Trophoblast cell (in vitro differentiated cells and primary cell): ENCODE measurements around the gene CGB2.
"Not testable (repeated sequence)": the region's sequence is repeated elsewhere in the genome, so short reads cannot be mapped to it uniquely, and the experiment has no call there.

Experiments used
- DNase-seq, 2 donors: peaks; one replicate each; pipeline ENCODE4 v3.0.0-alpha.2; 2016
- H2AFZ ChIP-seq: 2 replicates; pipeline ENCODE4 v1.6.1; 2013; ENCODE audit warnings: low read length, moderate library complexity, mild to moderate bottlenecking; ENCODE audit not compliant: insufficient read depth, poor library complexity
- H2AK5ac ChIP-seq: 2 replicates; pipeline ENCODE4 v1.6.1; 2013; ENCODE audit warnings: mild to moderate bottlenecking, low read length
- H2BK120ac ChIP-seq: 2 replicates; pipeline ENCODE4 v1.6.1; 2013; ENCODE audit warnings: low read length, mild to moderate bottlenecking, moderate library complexity; ENCODE audit not compliant: insufficient read depth, poor library complexity
- H2BK12ac ChIP-seq: 2 replicates; pipeline ENCODE4 v1.6.1; 2013; ENCODE audit warnings: mild to moderate bottlenecking, low read length, moderate library complexity
- H2BK5ac ChIP-seq: 2 replicates; pipeline ENCODE4 v1.6.1; 2013; ENCODE audit warnings: low read length, low read depth, moderate library complexity, mild to moderate bottlenecking; ENCODE audit not compliant: poor library complexity
- H3K14ac ChIP-seq: 2 replicates; pipeline ENCODE4 v1.6.1; 2013; ENCODE audit warnings: mild to moderate bottlenecking, low read length
- H3K18ac ChIP-seq: 2 replicates; pipeline ENCODE4 v1.6.1; 2013; ENCODE audit warnings: mild to moderate bottlenecking, low read length
- H3K23ac ChIP-seq: 2 replicates; pipeline ENCODE4 v1.6.1; 2013; ENCODE audit warnings: low read length
- H3K27ac ChIP-seq: 2 replicates; pipeline ENCODE4 v1.5.1; 2013; ENCODE audit warnings: low read depth, mild to moderate bottlenecking, inconsistent platforms, low read length, moderate library complexity
- H3K27me3 ChIP-seq: 2 replicates; pipeline ENCODE4 v1.6.1; 2013; ENCODE audit warnings: inconsistent platforms, mild to moderate bottlenecking, low read length, moderate library complexity; ENCODE audit not compliant: insufficient read depth
- H3K36me3 ChIP-seq, 2 experiments: 1 replicate in 1 of 2; 2 replicates in 1 of 2; pipeline ENCODE4 v1.6.1; 2013; ENCODE audit warnings: low read length in 2 of 2, mild to moderate bottlenecking in 2 of 2, moderate library complexity in 1 of 2; ENCODE audit not compliant: insufficient read depth in 2 of 2, control insufficient read depth in 1 of 2
- H3K4ac ChIP-seq: 2 replicates; pipeline ENCODE4 v1.6.1; 2013; ENCODE audit warnings: low read depth, mild to moderate bottlenecking, low read length, moderate library complexity
- H3K4me1 ChIP-seq, 2 experiments: 1 replicate in 1 of 2; 2 replicates in 1 of 2; pipeline ENCODE4 v1.6.1; 2013; ENCODE audit warnings: low read length in 2 of 2, mild to moderate bottlenecking in 2 of 2, moderate library complexity in 1 of 2; ENCODE audit not compliant: insufficient read depth in 2 of 2, control insufficient read depth in 1 of 2
- H3K4me2 ChIP-seq: 2 replicates; pipeline ENCODE4 v1.6.1; 2013; ENCODE audit warnings: inconsistent platforms, mild to moderate bottlenecking, low read length, moderate library complexity
- H3K4me3 ChIP-seq: 2 replicates; pipeline ENCODE4 v1.5.1; 2013; ENCODE audit warnings: mild to moderate bottlenecking, low read depth, low read length, inconsistent platforms
- H3K79me1 ChIP-seq: one replicate; pipeline ENCODE4 v1.6.1; 2013; ENCODE audit warnings: low read length
- H3K79me2 ChIP-seq: 2 replicates; pipeline ENCODE4 v1.6.1; 2013; ENCODE audit warnings: low read length, mild to moderate bottlenecking; ENCODE audit not compliant: control insufficient read depth, insufficient read depth, poor library complexity
- H3K9ac ChIP-seq: 2 replicates; pipeline ENCODE4 v1.6.1; 2013; ENCODE audit warnings: mild to moderate bottlenecking, low read length
- H3K9me3 ChIP-seq: 2 replicates; pipeline ENCODE4 v1.6.1; 2013; ENCODE audit warnings: low read depth, mild to moderate bottlenecking, control low read depth, inconsistent platforms, low read length; ENCODE audit not compliant: insufficient read depth
- H4K12ac ChIP-seq: 2 replicates; pipeline ENCODE4 v1.6.1; 2013; ENCODE audit warnings: low read depth, mild to moderate bottlenecking, low read length, moderate library complexity
- H4K8ac ChIP-seq: 2 replicates; pipeline ENCODE4 v1.6.1; 2013; ENCODE audit warnings: low read depth, mild to moderate bottlenecking, low read length, moderate library complexity
- H4K91ac ChIP-seq: one replicate; pipeline ENCODE4 v1.6.1; 2013; ENCODE audit warnings: low read depth, mild to moderate bottlenecking, low read length, moderate library complexity
- WGBS: extraction: QIAGEN DNeasy Blood & Tissue Kit; methylation state at CpG from one replicate; pipeline ENCODE4 v1.1.7; 2013; ENCODE audit warnings: missing lambda C conversion rate; ENCODE audit not compliant: insufficient read length, insufficient coverage; ENCODE audit errors: extremely low coverage; 5-methylcytosine and 5-hydroxymethylcytosine counted together

CGB2 gene

DNA sequence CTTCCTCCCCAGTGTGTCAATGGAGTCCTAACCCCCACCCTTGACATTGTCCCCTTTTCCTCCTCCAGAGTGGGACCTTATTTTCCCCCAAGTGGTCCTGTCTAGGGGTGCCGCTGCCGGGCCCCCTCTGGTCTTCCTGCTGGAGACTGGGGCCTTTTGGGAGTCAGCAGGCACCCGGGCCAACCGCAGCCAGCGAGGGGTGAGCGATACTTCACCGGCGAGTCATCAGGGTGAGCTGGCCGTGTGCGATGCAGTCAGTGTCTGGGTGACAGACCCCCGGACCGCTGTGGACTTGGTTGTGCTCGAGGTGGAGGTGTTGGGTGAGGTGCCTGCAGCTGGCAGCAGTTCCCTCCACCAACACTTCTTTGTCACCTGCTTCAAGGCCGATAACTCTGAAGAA is 1.9 kb upstream of the CGB2 start:
- not testable (repeated sequence) for H4K8ac ChIP-seq, H3K18ac ChIP-seq, H2BK12ac ChIP-seq, H3K14ac ChIP-seq, H3K9me3 ChIP-seq, DNase-seq, H2AFZ ChIP-seq, H3K27ac ChIP-seq, H3K4me1 ChIP-seq, H3K4me2 ChIP-seq, H3K27me3 ChIP-seq, H2BK5ac ChIP-seq, H3K23ac ChIP-seq, H3K4me3 ChIP-seq, H3K9ac ChIP-seq, H3K36me3 ChIP-seq, H3K4ac ChIP-seq, H3K79me2 ChIP-seq, H2BK120ac ChIP-seq, H4K91ac ChIP-seq, H4K12ac ChIP-seq, H3K79me1 ChIP-seq, H2AK5ac ChIP-seq
- no CpG with 5 or more reads among the region's 14 CpGs for WGBS

DNA sequence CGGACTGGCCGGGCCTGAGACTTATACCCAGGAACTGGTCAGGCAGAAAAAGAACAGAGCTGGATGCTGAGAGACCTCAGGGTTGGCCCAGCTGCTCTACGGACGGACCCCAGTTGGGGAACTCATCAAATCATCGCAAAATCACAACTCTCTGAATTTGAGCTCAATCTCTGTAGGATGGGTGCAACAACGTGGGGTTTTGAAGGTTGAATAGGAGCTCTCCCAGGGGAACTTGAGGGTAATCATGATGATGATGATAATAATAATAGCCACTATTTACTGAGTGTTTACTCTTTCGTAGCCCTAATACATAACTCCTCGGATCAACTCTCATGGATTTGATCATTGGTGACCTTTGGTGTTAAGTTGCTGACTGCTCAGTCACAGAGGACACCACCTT is 1.4 kb upstream of the CGB2 start:
- H3K4me2 ChIP-seq, H2BK12ac ChIP-seq, H3K9me3 ChIP-seq, H3K36me3 ChIP-seq, H3K79me2 ChIP-seq, H3K14ac ChIP-seq, H3K23ac ChIP-seq, H4K91ac ChIP-seq, H2AK5ac ChIP-seq, H2BK5ac ChIP-seq, H3K4me3 ChIP-seq, H2AFZ ChIP-seq, H4K8ac ChIP-seq, H3K4ac ChIP-seq, H4K12ac ChIP-seq, H3K27ac ChIP-seq, H3K18ac ChIP-seq, H3K4me1 ChIP-seq, H2BK120ac ChIP-seq, H3K9ac ChIP-seq, DNase-seq, H3K27me3 ChIP-seq, H3K79me1 ChIP-seq: not testable (repeated sequence)
- no CpG with 5 or more reads among the region's 8 CpGs for WGBS

DNA sequence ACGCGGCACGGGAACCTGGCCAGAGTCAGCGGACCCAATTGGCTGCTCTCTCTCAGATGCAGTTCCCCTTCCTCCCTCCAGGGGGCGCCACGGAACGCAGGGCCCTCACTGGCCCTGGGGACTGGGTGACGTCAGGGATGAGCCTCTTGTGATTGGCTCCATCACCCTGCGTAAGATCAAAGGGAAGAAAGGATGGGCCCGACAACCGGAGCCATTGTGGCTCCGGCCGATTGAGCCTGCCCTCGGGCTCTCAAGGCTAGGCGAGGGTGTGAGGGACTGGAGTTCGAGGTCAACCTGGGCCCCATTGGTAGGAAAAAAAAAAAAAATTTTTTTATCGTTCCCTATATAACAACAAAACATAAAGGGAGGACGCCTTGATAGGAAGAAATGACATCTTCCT is 5.1 kb downstream of the CGB2 start, which contains the start of gene CGB1:
Gene CGB1, minus strand, starts transcription at position 81 of the 400 bp plus-strand sequence. CDS start 184 bp downstream, outside the sequence.
- not testable (repeated sequence) for H3K4me3 ChIP-seq, H3K4ac ChIP-seq, H2AK5ac ChIP-seq, H3K4me1 ChIP-seq, H2BK5ac ChIP-seq, H3K23ac ChIP-seq, H3K27me3 ChIP-seq, H3K4me2 ChIP-seq, H3K9me3 ChIP-seq, H3K27ac ChIP-seq, H4K12ac ChIP-seq, H3K18ac ChIP-seq, H4K8ac ChIP-seq, H3K9ac ChIP-seq, H3K79me1 ChIP-seq, H3K14ac ChIP-seq, H3K36me3 ChIP-seq, H2BK12ac ChIP-seq, H2BK120ac ChIP-seq, H4K91ac ChIP-seq, H3K79me2 ChIP-seq, H2AFZ ChIP-seq
- WGBS = no CpG with 5 or more reads among the region's 18 CpGs
- peak in 1 of 2 donors; percentile 36 for DNase-seq

DNA sequence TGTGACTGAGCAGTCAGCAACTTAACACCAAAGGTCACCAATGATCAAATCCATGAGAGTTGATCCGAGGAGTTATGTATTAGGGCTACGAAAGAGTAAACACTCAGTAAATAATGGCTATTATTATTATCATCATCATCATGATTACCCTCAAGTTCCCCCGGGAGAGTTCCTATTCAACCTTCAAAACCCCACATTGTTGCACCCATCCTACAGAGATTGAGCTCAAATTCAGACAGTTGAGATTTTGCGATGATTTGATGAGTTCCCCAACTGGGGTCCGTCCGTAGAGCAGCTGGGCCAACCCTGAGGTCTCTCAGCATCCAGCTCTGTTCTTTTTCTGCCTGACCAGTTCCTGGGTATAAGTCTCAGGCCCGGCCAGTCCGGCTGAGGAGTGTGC is 6.4 kb downstream of the CGB2 start:
- not testable (repeated sequence) for H3K14ac ChIP-seq, H3K4ac ChIP-seq, H3K27ac ChIP-seq, H2BK120ac ChIP-seq, H3K9ac ChIP-seq, H2BK12ac ChIP-seq, H3K36me3 ChIP-seq, DNase-seq, H3K9me3 ChIP-seq, H4K12ac ChIP-seq, H3K27me3 ChIP-seq, H3K4me2 ChIP-seq, H3K79me2 ChIP-seq, H3K23ac ChIP-seq, H2BK5ac ChIP-seq, H3K79me1 ChIP-seq, H3K18ac ChIP-seq, H2AFZ ChIP-seq, H4K8ac ChIP-seq, H3K4me3 ChIP-seq, H4K91ac ChIP-seq, H3K4me1 ChIP-seq, H2AK5ac ChIP-seq
- WGBS = no CpG with 5 or more reads among the region's 8 CpGs
